Adrenal gland (tissue), 12 donors: Measurements from ENCODE around the gene SLC22A4. TPM values are rescaled to one million over a fixed set of nuclear protein-coding genes. Genes with fewer than 3 reads are reported as not detected.

Experiments used
- DNase-seq, 7 donors: peaks; one replicate each; pipeline ENCODE4 v3.0.0-alpha.2; 2019 to 2020
- H3K27ac ChIP-seq, 5 donors: fragments of 200-600 bp; sonication (generic) in 4 of 5; 1 replicate in 3 of 5; 2 replicates in 2 of 5; pipeline versions ENCODE4 v1.5.1 to v1.8.0; 2016 to 2020; ENCODE audit warnings: mild to moderate bottlenecking in 1 of 5
- H3K27me3 ChIP-seq: fragments of 200-600 bp; 2 replicates; pipeline ENCODE4 v1.8.0; 2021
- H3K36me3 ChIP-seq, 2 donors: fragments of 200-600 bp; replicated peaks in 1 of 2; 1 replicate in 1 of 2; 2 replicates in 1 of 2; pipeline versions ENCODE4 v1.5.1 to v1.8.0; 2018 to 2022
- H3K4me1 ChIP-seq, 2 donors: fragments of 200-600 bp; replicated peaks in 1 of 2; 1 replicate in 1 of 2; 2 replicates in 1 of 2; pipeline versions ENCODE4 v1.5.1 to v1.8.0; 2018 to 2021
- H3K4me3 ChIP-seq, 4 donors: fragments of 200-600 bp; sonication (generic) in 3 of 4; one replicate each; pipeline ENCODE4 v1.5.1; 2016 to 2018
- H3K9me3 ChIP-seq, 3 donors: fragments of 200-600 bp; sonication (generic) in 1 of 3; replicated peaks in 1 of 3; 1 replicate in 2 of 3; 2 replicates in 1 of 3; pipeline versions ENCODE4 v1.5.1 to v1.8.0; 2016 to 2021
- CTCF ChIP-seq, 6 experiments: fragments of 450-650 bp in 4 of 6; fragments of 200-600 bp in 2 of 6; sonication (generic) in 1 of 6; IDR thresholded peaks; 1 replicate in 5 of 6; 2 replicates in 1 of 6; pipeline versions ENCODE4 v1.5.1 to v1.8.0; 2016 to 2021; ENCODE audit warnings: antibody characterized with exemption in 6 of 6, mild to moderate bottlenecking in 2 of 6, moderate library complexity in 1 of 6
- POLR2A ChIP-seq, 2 donors: fragments of 450-650 bp; IDR thresholded peaks; one replicate each; pipeline ENCODE4 v1.6.1; 2017; ENCODE audit warnings: antibody characterized with exemption in 2 of 2, mild to moderate bottlenecking in 2 of 2, moderate library complexity in 1 of 2
- WGBS, 4 donors: extraction: QIAGEN DNeasy Blood & Tissue Kit in 2 of 4; methylation state at CpG; one replicate each; pipeline versions ENCODE4 v1.1.5 to v1.1.7; 2013 to 2017; 5-methylcytosine and 5-hydroxymethylcytosine counted together
- intact Hi-C, 2 donors: fragments of 100-400 bp; cut with DNase I; formaldehyde crosslinking; loops; one replicate each; pipeline versions ENCODE4 v1.14.1 to v1.15.0; 2022 to 2023
- polyA plus RNA-seq, 3 donors: library from polyadenylated mRNA; stranded (reverse); fragments of 200-250 nt in 2 of 3; fragments of 350-450 nt in 1 of 3; fragmentation: Illumina TruSeq in 1 of 3; extraction: RNeasy Lipid Tissue Mini Kit (QIAGEN cat#74804) in 1 of 3; gene quantifications; one replicate each; pipeline ENCODE4 v1.2.3, GENCODE V29; 2013 to 2014
- total RNA-seq, 9 donors: library from RNA; depleted of rRNA in 4 of 9; stranded (reverse); fragments of >200 nt in 4 of 9; fragments of 120-200 nt in 1 of 9; fragmentation: NEBNext Ultra II Directional in 1 of 9; extraction: Animal tissue kit (Norgen Biotek cat#: 25700) in 1 of 9; gene quantifications; one replicate each; pipeline versions ENCODE4 v1.1.0 to v1.2.4, GENCODE V29; 2013 to 2023
- donor health status: healthy with polysubstance abuse.
- donor health status: Bipolar disorder and iron deficiency.
- donor health status: DM: yes; HTN: yes; CAD: no.
- donor health status: DM: no; HTN: no; CAD: no.
- donor health status: DM: no; HTN: no; CAD: no.
- donor health status: DM: yes; HTN: yes; CAD: no.

The SLC22A4 gene
- total and polyA plus RNA-seq, 12 donors = 1.4 to 8.2 (median 3.2) TPM

GRCh38 chr5:132363431-132364112, 69.4 kb downstream of the SLC22A4 start:
- peak overlapping the region in 4 of 5 donors; percentile 50 to 83 (median 74) for H3K27ac ChIP-seq

GRCh38 chr5:132364319-132364718, 70.1 kb downstream of the SLC22A4 start:
- TF ChIP-seq POLR2A (IDR thresholded peaks at IDR 0.05) = peak in 1 of 2 donors; percentile 17
- TF ChIP-seq CTCF (IDR thresholded peaks at IDR 0.05) = no peak
- DNase-seq = peak; percentile 50 to 83 (median 76)
- Histone ChIP-seq H3K4me3 (no peak overlapping the region), H3K9me3 (no peaks in the 10 kb centered on the region), H3K36me3 (no peaks in the 10 kb centered on the region), H3K27me3 (no peaks in the 10 kb centered on the region), H3K4me1 (peaks cover 11 to 32% of the 10 kb centered on the region in 2 donors), H3K27ac (peak overlapping the region; percentile 50 to 83 (median 81))
- intact Hi-C loops = loop anchor here in 1 of 2 donors (10.0 kb wide), 1 partner anchor 70 kb away; the partner anchor contains the start of gene SLC22A4
- WGBS, 4 donors = 0 to 36% (median 13%) methylated on average over 1 of the region's 1 CpG

More at GRCh38 chr5:132363431-132364112, 69.4 kb downstream of the SLC22A4 start:
- intact Hi-C loops = loop anchor here in 1 of 2 donors (10.0 kb wide), 1 partner anchor 69 kb away; the partner anchor contains the start of gene SLC22A4
- H3K36me3 ChIP-seq = no peaks in the 10 kb centered on the region
- H3K4me1 ChIP-seq = peaks cover 11 to 25% of the 10 kb centered on the region in 2 donors
- H3K9me3 ChIP-seq = no peaks in the 10 kb centered on the region
- TF ChIP-seq POLR2A (IDR thresholded peaks at IDR 0.05) = peak in 1 of 2 donors; percentile 70
- no peak for TF ChIP-seq CTCF (IDR thresholded peaks at IDR 0.05)
- peak; percentile 81 to 92 (median 89) for DNase-seq
- H3K27me3 ChIP-seq = no peaks in the 10 kb centered on the region
- 48 to 53% (median 50%) methylated on average over 7 of the region's 7 CpGs for WGBS, 4 donors
- H3K4me3 ChIP-seq = no peak overlapping the region

GRCh38 chr5:132365213-132365612, 71.0 kb downstream of the SLC22A4 start:
- H3K4me3 ChIP-seq = no peak overlapping the region
- intact Hi-C loops = loop anchor here in 1 of 2 donors (10.0 kb wide), 1 partner anchor 70 kb away; the partner anchor contains the start of gene SLC22A4
- no peak for DNase-seq
- no peaks in the 10 kb centered on the region for H3K27me3 ChIP-seq
- TF ChIP-seq POLR2A (IDR thresholded peaks at IDR 0.05) (no peak), CTCF (IDR thresholded peaks at IDR 0.05) (no peak)
- H3K27ac ChIP-seq = peak overlapping the region in 2 of 5 donors; percentile 81 to 82
- 76 to 90% (median 89%) methylated on average over 6 of the region's 6 CpGs for WGBS, 4 donors
- H3K4me1 ChIP-seq = peaks cover 12 to 34% of the 10 kb centered on the region in 2 donors
- no peaks in the 10 kb centered on the region for H3K9me3 ChIP-seq
- no peaks in the 10 kb centered on the region for H3K36me3 ChIP-seq

- WGBS, 4 donors = 87 to 94% (median 90%) methylated on average over 4 of the region's 4 CpGs
- Histone ChIP-seq H3K27me3 (no peaks in the 10 kb centered on the region), H3K9me3 (no peaks in the 10 kb centered on the region), H3K4me3 (no peak overlapping the region), H3K4me1 (peaks cover 28 to 55% of the 10 kb centered on the region in 2 donors), H3K27ac (no peak overlapping the region), H3K36me3 (no peaks in the 10 kb centered on the region)
- DNase-seq = no peak
- TF ChIP-seq POLR2A (IDR thresholded peaks at IDR 0.05) = no peak
- no peak for TF ChIP-seq CTCF (IDR thresholded peaks at IDR 0.05)
- intact Hi-C loops = loop anchor here in 1 of 2 donors (10.0 kb wide), 1 partner anchor 73 kb away; the partner anchor contains the start of gene SLC22A4
Measured at GRCh38 chr5:132368186-132368585, 74.0 kb downstream of the SLC22A4 start.
